Activated gamma-delta T cell treated with anti-CD3 and anti-CD28 coated beads, Interleukin-2, amount 50 U/mL, for 16 hours (primary cell): ENCODE data around the gene PCDHGA1.
"Not testable (repeated sequence)": the region's sequence is repeated elsewhere in the genome, so short reads cannot be mapped to it uniquely, and the experiment has no call there.

Source experiments
- DNase-seq: peaks from one replicate; pipeline ENCODE4 v3.0.0-alpha.2; 2020; ENCODE audit warnings: low read depth

Gene PCDHGA1

GRCh38 chr5:141330299-141331080 lies at the start of gene PCDHGA1:
Gene PCDHGA1 (plus strand): TSS chr5:141330514.
- no peak for DNase-seq

- no peak for DNase-seq
These were observed 31.9 kb upstream of the PCDHGA1 start for GRCh38 chr5:141298376-141298775.

- no peak for DNase-seq
These were observed 26.6 kb upstream of the PCDHGA1 start, which contains the start of gene SLC25A2 for GRCh38 chr5:141303756-141304155. Gene SLC25A2 (minus strand): TSS chr5:141304049. CDS start chr5:141303865, 184 bp downstream.

GRCh38 chr5:141306630-141307029 lies 23.7 kb upstream of the PCDHGA1 start:
- no peak for DNase-seq

GRCh38 chr5:141313711-141314110 lies 16.6 kb upstream of the PCDHGA1 start:
- DNase-seq: no peak

- DNase-seq: not testable (repeated sequence)
These were observed 13.4 kb upstream of the PCDHGA1 start for GRCh38 chr5:141316963-141317362.

GRCh38 chr5:141319202-141319601 lies 11.1 kb upstream of the PCDHGA1 start:
- DNase-seq: no peak

GRCh38 chr5:141319699-141320098 lies 10.6 kb upstream of the PCDHGA1 start:
- DNase-seq: no peak

- peak; percentile 84 for DNase-seq
These were observed 9.8 kb upstream of the PCDHGA1 start, which contains the start of gene TAF7 for GRCh38 chr5:141320225-141321169. Gene TAF7 (minus strand): TSS chr5:141320784. CDS start chr5:141320044, 740 bp downstream.

GRCh38 chr5:141322261-141322660 lies 8.1 kb upstream of the PCDHGA1 start:
- no peak for DNase-seq

- peak; percentile 35 for DNase-seq
These were observed 4.0 kb upstream of the PCDHGA1 start for GRCh38 chr5:141326088-141326854.

GRCh38 chr5:141328231-141328630 lies 2.1 kb upstream of the PCDHGA1 start:
- no peak for DNase-seq

- DNase-seq: not testable (repeated sequence)
These were observed 2.3 kb downstream of the PCDHGA1 start for GRCh38 chr5:141332571-141332970.

GRCh38 chr5:141338538-141339306 lies 8.4 kb downstream of the PCDHGA1 start, which contains the start of gene PCDHGA2:
Gene PCDHGA2 (plus strand): TSS chr5:141338760.
- DNase-seq: no peak

- DNase-seq: not testable (repeated sequence)
These were observed 10.6 kb downstream of the PCDHGA1 start for GRCh38 chr5:141340781-141341354.

- no peak for DNase-seq
These were observed 12.5 kb downstream of the PCDHGA1 start for GRCh38 chr5:141342773-141343172.

GRCh38 chr5:141343242-141343952 lies 13.1 kb downstream of the PCDHGA1 start, which contains the start of gene PCDHGA3:
Gene PCDHGA3 (plus strand): TSS chr5:141343829. CDS start chr5:141344034, 205 bp downstream.
- DNase-seq: no peak

- no peak for DNase-seq
These were observed 13.7 kb downstream of the PCDHGA1 start for GRCh38 chr5:141343953-141344463.

- no peak for DNase-seq
These were observed 15.0 kb downstream of the PCDHGA1 start for GRCh38 chr5:141345327-141345726.

- not testable (repeated sequence) for DNase-seq
These were observed 15.7 kb downstream of the PCDHGA1 start for GRCh38 chr5:141346017-141346416.
